ENCODE measurements around the gene GAREM1.

The GAREM1 gene

DNA sequence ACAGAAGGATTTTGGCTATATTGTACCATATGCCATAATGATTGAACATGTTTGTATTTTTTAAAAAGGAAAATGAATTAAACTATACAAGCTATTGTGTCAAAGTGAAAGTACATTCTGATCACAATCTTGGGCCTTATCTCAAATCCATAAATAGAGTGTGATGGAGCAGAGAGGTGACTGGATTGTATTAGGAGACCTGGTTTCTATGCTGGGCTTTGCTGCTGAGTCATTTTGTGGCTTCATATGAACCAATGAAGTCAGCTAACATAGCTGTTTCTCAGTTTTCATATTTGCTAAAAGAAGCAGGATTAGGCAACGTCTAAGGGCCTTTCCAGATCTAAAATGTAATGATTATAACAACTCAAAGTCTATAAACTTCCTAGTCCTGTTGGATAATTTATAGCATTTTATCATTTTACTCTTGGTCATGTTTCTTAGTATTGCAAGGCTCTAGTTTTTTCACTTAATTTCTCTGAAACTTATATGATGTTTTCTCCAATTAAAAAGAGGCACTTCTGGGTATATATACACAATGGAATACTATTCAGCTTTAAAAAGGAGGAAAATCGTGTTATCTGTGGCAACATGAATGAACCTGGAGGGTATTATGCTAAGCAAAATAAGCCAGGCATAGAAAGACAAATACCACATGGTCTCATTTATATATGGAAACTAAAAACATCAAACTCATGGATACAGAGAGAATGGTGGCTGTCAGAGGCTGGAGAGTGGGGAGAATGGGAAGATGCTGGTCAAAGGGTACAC, 168.5 kb downstream of the GAREM1 start:
- H3K4me3 ChIP-seq (replicated peaks in 1 of 2; ENCODE audit: low read depth in 2 of 2, low read length in 2 of 2) = no peak overlapping the region
- peak; percentile 79 to 90 for DNase-seq (ENCODE audit: low read depth in 2 of 2)
- TF ChIP-seq, protein P1, sequence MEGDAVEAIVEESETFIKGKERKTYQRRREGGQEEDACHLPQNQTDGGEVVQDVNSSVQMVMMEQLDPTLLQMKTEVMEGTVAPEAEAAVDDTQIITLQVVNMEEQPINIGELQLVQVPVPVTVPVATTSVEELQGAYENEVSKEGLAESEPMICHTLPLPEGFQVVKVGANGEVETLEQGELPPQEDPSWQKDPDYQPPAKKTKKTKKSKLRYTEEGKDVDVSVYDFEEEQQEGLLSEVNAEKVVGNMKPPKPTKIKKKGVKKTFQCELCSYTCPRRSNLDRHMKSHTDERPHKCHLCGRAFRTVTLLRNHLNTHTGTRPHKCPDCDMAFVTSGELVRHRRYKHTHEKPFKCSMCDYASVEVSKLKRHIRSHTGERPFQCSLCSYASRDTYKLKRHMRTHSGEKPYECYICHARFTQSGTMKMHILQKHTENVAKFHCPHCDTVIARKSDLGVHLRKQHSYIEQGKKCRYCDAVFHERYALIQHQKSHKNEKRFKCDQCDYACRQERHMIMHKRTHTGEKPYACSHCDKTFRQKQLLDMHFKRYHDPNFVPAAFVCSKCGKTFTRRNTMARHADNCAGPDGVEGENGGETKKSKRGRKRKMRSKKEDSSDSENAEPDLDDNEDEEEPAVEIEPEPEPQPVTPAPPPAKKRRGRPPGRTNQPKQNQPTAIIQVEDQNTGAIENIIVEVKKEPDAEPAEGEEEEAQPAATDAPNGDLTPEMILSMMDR (IDR thresholded peaks at IDR 0.05; ENCODE audit: low read depth, low read length) = no peak

DNA sequence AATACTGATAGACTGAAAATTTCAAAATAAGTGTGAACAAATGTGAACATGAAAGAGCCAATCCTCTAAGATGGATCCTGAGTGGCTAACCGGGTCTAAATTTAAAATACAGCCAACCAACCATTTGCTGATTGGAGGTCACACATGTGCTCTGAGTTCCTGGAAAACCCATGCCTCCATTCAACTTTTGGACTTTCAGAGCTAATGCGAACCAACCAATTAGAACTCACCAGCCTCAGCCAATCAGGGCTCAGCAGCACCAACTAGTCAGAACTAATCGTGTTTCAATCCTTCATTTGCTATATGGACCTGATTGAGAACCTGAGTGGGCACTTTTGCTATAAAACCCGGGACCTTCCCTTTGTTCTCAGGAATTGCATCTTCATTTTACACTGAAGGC, 169.3 kb downstream of the GAREM1 start:
- DNase-seq (ENCODE audit: low read depth in 2 of 2) = no peak
- TF ChIP-seq, protein P1 (IDR thresholded peaks at IDR 0.05; ENCODE audit: low read depth, low read length) = no peak
- H3K4me3 ChIP-seq (replicated peaks in 1 of 2; ENCODE audit: low read depth in 2 of 2, low read length in 2 of 2) = no peak overlapping the region

DNA sequence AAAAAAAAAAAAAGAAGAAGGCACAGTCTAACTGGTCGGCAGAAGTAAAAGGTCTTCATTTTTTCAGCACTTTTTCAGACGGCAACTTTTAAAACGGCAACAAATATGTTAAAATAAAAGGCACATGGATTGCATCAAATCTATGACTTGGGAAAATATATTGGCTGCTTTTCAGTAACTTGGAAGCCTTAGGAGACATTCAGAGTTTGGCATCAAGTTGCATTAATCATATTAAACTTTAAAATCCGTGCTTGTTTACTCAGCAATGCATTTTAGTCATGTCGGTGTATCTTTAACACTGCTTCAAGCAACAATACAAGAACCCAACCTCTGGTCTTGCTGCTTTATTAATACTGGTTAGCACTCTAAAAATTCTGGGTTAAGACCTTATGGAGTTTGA, 169.8 kb downstream of the GAREM1 start:
- no peak overlapping the region for H3K4me3 ChIP-seq (replicated peaks in 1 of 2; ENCODE audit: low read depth in 2 of 2, low read length in 2 of 2)
- peak; percentile 84 to 88 for DNase-seq (ENCODE audit: low read depth in 2 of 2)
- TF ChIP-seq, protein P1 (IDR thresholded peaks at IDR 0.05; ENCODE audit: low read depth, low read length) = no peak

DNA sequence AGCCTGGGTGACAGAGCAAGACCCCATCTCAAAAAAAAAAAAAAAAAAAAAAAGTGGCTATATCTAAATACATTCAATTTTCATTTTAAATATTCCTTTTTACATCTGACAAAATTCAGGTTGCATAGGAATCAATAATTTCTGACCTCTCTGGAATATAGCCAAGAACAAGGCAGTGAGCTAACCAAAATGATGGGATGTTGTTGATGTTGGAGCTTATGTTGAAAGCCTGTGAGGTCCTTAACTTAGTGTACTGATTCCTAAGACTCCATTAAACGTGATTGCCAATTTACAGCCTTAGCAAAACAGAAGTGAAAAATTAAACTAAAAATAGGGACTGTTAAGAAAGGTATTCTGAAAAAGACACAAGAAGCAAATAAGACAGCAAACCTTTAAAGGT, 171.2 kb downstream of the GAREM1 start:
- no peak overlapping the region for H3K4me3 ChIP-seq (replicated peaks in 1 of 2; ENCODE audit: low read depth in 2 of 2, low read length in 2 of 2)
- peak in 1 of 2 donors; percentile 21 for DNase-seq (ENCODE audit: low read depth in 2 of 2)
- TF ChIP-seq, protein P1 (IDR thresholded peaks at IDR 0.05; ENCODE audit: low read depth, low read length) = no peak

DNA sequence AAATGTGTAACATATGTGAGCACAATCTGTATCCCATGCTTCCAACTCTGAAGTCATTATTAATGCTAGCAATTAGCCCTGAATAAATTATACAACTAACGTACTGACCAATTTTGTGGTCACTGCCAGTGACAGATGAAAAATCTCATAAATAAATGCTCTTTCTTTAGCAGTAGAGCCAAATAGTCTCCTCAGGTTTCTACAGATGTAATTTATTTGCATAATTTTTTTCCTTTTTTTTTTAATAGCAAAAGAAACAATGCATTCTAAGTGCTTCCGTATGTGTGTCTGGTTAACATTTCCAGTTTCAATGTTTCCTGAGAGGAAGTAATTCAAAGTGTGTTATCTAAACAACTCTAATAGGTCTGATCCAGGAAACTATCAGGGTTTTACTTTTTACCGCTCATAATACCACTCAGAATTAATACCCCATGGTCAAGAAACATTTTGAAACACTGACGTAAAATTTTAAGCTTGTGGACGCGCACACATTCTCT, 172.5 kb downstream of the GAREM1 start:
- TF ChIP-seq, protein P1 (IDR thresholded peaks at IDR 0.05; ENCODE audit: low read depth, low read length) = no peak
- DNase-seq (ENCODE audit: low read depth in 2 of 2) = peak in 1 of 2 donors; percentile 56
- no peak overlapping the region for H3K4me3 ChIP-seq (replicated peaks in 1 of 2; ENCODE audit: low read depth in 2 of 2, low read length in 2 of 2)

DNA sequence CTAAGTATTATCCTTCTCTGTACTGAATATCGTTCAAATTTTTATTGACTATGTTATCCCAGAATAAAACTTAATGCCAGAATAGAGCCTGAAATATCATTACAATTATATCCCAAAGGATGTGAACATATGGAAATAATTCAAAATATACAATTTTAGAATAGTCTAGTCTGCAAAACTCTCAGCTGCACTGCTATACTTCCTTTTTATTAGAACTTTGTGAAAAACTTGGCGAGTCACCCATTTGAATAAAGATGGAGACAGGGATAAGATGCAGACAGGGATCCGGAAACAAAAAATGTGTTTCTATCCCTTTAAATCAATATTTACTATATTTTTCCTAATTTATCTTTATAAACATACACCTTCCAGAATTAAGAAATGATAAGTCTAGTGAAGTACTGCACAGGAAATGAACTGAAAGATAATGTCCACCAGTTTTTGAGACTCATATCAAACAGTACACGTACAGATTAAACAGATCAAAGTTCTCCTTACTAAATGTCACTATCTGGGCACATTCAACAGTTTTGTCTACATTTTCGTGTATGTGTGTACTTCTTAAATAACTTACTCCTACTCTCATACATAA, 173.0 kb downstream of the GAREM1 start:
- DNase-seq (ENCODE audit: low read depth in 2 of 2) = no peak
- TF ChIP-seq, protein P1 (IDR thresholded peaks at IDR 0.05; ENCODE audit: low read depth, low read length) = no peak
- H3K4me3 ChIP-seq (replicated peaks in 1 of 2; ENCODE audit: low read depth in 2 of 2, low read length in 2 of 2) = no peak overlapping the region
